GM21528 (cell line): ENCODE results near the gene FBXL12.
"Not testable (repeated sequence)": the region's sequence is repeated elsewhere in the genome, so short reads cannot be mapped to it uniquely, and the experiment has no call there.

Experiments
- ATAC-seq: cut with Tn5 transposase; IDR thresholded peaks from one replicate; pipeline ENCODE4 v1.9.1; 2021; ENCODE audit warnings: mild to moderate bottlenecking, moderate library complexity; ENCODE audit not compliant: unreplicated experiment, low FRiP score

FBXL12 gene

GRCh38 chr19:9796113-9796773 lies 22.6 kb downstream of the FBXL12 start:
- ATAC-seq, result no peak

GRCh38 chr19:9793071-9793591 lies 25.7 kb downstream of the FBXL12 start:
- no peak for ATAC-seq

GRCh38 chr19:9792206-9793070 lies 26.4 kb downstream of the FBXL12 start:
- ATAC-seq, result no peak

GRCh38 chr19:9791552-9792205 lies 27.2 kb downstream of the FBXL12 start:
- peak; percentile 38 for ATAC-seq

- ATAC-seq, result not testable (repeated sequence)
Observed at GRCh38 chr19:9791073-9791367, 27.9 kb downstream of the FBXL12 start.

GRCh38 chr19:9789579-9789978 lies 29.3 kb downstream of the FBXL12 start:
- ATAC-seq, result not testable (repeated sequence)

GRCh38 chr19:9789066-9789465 lies 29.8 kb downstream of the FBXL12 start:
- no peak for ATAC-seq

GRCh38 chr19:9788604-9789003 lies 30.3 kb downstream of the FBXL12 start:
- ATAC-seq, result not testable (repeated sequence)

GRCh38 chr19:9786819-9787218 lies 32.1 kb downstream of the FBXL12 start:
- ATAC-seq, result no peak

GRCh38 chr19:9786342-9786741 lies 32.5 kb downstream of the FBXL12 start:
- no peak for ATAC-seq

GRCh38 chr19:9785367-9786331 lies 33.2 kb downstream of the FBXL12 start:
- peak; percentile 72 for ATAC-seq

- not testable (repeated sequence) for ATAC-seq
Observed at GRCh38 chr19:9784163-9784496, 34.7 kb downstream of the FBXL12 start.

GRCh38 chr19:9782338-9782737 lies 36.5 kb downstream of the FBXL12 start:
- ATAC-seq, result no peak

GRCh38 chr19:9768175-9769112 lies 50.4 kb downstream of the FBXL12 start, which contains the start of gene ZNF846:
ZNF846 (minus strand) TSS chr19:9768738; CDS start chr19:9764950, 3,788 bp downstream.
- peak; percentile 98 for ATAC-seq
